Mammary epithelial cell (primary cell): ENCODE data around the gene FERMT1.

Experiments used
- CTCF ChIP-seq, 2 donors: IDR thresholded peaks in 1 of 2; conservative IDR thresholded peaks in 1 of 2; 2 replicates each; pipeline ENCODE4 v1.5.1; 2011 to 2012; ENCODE audit warnings: inconsistent platforms in 2 of 2, low read length in 2 of 2, mild to moderate bottlenecking in 2 of 2, control low read depth in 1 of 2, low read depth in 1 of 2; ENCODE audit not compliant: insufficient read depth in 1 of 2; ENCODE audit errors: extremely low read depth in 1 of 2
- EZH2 ChIP-seq: IDR thresholded peaks from 2 replicates; pipeline ENCODE4 v1.6.1; 2012; ENCODE audit warnings: low read length, inconsistent platforms, borderline replicate concordance

GRCh38 chr20:6061544-6061943, 61.3 kb downstream of the FERMT1 start:
- TF ChIP-seq CTCF (conservative IDR thresholded peaks at IDR 0.05 in 1 of 2, IDR thresholded peaks at IDR 0.05 in 1 of 2; ENCODE audit: extremely low read depth in 1 of 2, insufficient read depth in 1 of 2, low read depth in 1 of 2, low read length in 2 of 2) (no peak), EZH2 (no peak)
